GM21381 (cell line): Measurements from ENCODE around the gene DOCK2.
"Not testable (repeated sequence)": the region's sequence is repeated elsewhere in the genome, so short reads cannot be mapped to it uniquely, and the experiment has no call there.

ENCODE experiments used
- ATAC-seq: cut with Tn5 transposase; IDR thresholded peaks from one replicate; pipeline ENCODE4 v1.9.1; 2021; ENCODE audit warnings: mild to moderate bottlenecking, moderate library complexity; ENCODE audit not compliant: unreplicated experiment

Gene DOCK2

DNA sequence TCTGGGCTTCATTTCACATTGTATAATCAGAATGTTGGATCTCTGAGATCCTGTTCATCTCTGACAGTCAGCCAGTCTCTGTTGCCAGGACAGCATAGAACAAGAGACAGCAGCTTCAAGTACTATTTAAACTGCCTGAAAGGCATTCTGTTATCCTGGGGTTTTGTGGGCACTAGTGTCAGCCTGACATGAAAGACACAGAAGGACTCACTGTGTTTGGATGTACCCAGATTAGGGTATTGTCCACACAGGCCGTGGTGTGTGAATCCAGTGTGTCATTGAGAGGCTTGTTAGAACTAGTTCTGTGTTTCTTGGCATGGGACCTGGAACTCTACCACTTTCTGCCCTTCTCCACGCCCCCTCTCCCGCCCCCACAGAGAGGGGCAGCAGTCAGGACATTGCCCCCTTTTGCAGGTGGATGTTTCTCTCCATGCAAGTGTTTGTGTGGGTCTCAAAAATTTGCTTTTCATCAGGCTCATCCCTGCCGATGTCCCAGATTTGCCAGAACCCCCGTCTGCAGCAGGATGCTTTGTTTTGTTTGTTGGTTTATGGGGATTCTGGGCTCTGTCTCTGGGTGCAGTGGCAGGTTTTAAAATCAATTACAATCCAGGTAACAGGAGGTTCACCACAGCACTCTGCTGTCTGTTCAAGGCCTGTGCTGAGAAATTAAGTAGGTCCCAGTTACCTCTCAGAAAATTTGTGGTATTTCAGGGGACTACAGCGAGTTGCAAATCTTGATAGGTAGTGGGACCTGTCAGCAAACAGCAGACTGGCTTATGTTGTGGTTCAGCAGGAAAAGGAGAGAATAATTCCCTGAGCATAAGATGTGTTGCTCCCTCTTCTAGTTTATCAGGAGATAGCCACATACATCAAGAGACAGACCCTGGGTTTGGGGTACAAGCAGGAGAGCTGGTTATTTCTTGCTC, 144.6 kb downstream of the DOCK2 start:
- ATAC-seq, result no peak

DNA sequence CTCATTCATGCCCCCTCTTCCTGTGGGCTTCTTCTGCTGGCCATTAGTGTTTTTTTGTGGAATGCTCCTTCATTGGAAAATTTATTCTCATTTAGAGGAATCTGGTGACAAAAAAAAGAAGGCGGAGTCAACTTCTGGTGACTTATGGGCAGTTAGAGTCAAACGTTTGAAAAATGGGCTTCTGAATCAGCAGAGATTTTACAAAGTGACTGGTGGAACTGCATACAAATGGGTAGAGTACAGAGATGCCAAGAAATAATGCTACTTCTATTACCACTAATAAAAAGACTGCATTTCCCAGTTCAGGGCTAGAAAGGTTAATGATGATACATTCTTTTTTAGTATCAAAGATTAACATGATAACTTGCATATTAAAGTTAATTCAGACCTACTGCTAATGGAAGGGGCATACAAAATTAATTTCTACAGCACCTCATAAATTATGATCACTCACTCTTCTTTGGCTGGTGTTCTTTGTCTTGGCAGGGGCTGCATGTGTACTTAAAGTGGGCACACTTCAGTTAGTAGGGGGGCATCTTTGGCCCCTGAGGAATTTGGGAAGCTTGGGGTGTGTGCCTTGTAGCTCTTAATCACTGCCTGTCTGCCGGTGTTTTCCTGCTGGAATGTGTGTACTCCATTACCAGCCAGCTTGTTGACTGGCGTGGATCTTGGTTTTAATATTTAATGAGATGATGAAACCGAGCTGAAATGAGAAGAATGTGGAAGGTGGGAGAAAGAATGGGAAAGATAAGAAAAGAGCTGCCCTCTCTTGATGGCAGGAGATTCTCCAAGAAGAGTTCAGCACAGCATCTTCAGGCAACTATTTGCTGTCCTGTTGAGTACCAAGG, 148.9 kb downstream of the DOCK2 start:
- ATAC-seq, result no peak

DNA sequence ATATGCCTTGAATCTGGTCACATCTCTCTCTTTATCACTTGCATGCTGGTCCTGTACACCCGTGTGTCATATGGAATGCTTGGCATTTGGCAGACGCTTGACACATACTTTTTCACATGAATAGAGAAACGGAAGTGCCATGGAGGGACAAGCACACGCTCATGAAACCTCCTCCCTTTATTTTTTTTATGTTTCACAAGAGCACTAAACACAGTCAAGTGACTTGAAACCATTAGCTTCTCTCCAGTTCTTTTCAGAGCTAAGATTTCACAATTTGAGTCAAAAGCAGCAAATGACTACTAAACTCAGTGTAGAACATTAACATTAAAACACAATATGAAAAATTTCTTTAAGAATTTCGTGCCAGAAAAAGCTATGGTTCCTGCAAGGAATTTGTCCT, 151.1 kb downstream of the DOCK2 start:
- ATAC-seq, result no peak

DNA sequence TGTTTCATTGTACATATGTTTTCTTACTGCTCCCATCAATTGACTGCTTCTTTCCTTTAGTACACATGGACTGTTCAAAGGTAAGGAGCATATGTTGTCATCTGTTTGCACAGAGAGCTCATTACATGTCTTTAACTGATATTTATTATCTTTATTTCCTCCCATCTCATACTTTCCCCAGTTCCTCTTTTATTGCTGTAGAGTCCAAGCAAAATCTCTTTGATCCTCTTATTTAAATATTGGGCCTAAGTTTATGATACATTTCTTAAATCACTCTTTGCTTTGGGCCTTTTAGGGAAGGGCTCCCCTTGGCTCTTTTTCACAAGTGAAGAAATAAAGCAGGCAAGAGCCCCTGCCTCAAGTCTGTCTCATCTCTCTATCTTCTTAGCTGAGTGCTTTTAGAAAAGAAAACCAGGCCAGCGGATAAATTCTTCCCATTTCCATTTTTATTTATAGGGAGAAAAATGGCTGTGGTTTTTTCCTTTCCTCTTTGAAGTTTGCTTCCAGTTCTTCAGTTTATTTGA, 152.4 kb downstream of the DOCK2 start:
- ATAC-seq, result no peak

GRCh38 chr5:169791251-169791650, 154.2 kb downstream of the DOCK2 start:
- no peak for ATAC-seq

- ATAC-seq, result no peak
Observed at GRCh38 chr5:169795338-169795737, 158.3 kb downstream of the DOCK2 start.

DNA sequence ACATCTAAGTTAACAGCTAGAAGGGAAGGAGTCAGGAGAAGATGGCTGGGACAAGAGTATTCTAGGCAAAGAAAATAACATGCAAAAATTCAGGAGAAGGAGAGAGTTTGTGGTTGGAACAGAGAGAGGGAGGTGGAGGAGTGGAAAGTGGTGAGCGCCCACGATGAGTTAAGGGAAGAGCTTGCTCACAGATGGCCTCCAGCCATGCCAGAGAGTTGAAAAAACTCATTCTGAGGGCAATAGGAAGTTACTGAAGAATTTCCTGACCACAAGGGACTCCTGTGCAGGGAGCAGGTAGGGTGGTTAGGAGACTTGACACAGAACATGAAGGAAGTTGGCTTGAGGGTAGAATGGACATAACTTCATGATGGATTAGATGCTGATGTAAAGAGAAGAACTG, 159.7 kb downstream of the DOCK2 start:
- ATAC-seq, result no peak

- ATAC-seq, result no peak
Observed at GRCh38 chr5:169797577-169797976, 160.5 kb downstream of the DOCK2 start.

DNA sequence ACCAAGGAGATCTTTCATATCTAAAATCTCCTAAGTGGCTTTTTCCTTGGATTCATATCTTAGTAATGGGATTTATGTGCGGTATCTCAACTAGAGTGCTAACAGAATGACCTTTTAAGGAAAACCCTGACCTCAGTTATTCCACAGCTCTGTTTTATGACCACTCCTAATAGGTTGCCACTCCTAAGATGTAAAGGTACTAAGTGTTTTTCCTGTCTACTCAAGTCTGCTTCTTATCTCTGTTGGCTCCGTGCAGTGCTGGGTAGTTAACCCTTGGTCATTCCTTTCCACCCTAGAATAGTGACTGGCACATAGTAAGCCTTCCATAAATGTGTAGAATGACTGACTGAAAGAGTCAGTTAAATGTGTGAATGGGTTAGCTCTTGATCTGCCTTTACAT, 161.4 kb downstream of the DOCK2 start:
- no peak for ATAC-seq

GRCh38 chr5:169798906-169799660, 162.0 kb downstream of the DOCK2 start:
- no peak for ATAC-seq

DNA sequence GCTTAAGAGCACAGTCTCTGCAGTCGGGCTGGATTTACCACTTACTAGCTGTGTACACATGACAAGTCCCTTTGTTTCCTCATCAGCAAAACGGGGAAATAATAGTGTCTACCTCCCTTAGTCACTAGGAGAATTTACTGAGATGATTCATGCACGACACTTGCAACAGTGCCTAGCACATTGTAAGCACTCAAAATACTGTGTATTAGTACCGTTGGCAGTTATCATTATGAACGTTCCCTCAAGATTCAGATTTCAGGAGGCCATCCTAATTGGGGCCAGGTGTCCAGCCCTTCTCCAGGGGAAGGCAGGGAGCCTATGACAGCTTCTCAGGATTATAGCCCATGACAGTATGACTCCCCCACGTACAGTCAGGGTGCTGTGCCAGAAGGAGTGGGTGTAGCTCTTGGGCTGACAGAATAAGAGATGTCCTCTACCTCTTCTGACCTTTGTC, 164.3 kb downstream of the DOCK2 start:
- ATAC-seq, result no peak

- no peak for ATAC-seq
Observed at GRCh38 chr5:169801781-169802180, 164.7 kb downstream of the DOCK2 start.

GRCh38 chr5:169803077-169803981, 166.3 kb downstream of the DOCK2 start:
- no peak for ATAC-seq

- no peak for ATAC-seq
Observed at GRCh38 chr5:169804861-169805260, 167.8 kb downstream of the DOCK2 start.

DNA sequence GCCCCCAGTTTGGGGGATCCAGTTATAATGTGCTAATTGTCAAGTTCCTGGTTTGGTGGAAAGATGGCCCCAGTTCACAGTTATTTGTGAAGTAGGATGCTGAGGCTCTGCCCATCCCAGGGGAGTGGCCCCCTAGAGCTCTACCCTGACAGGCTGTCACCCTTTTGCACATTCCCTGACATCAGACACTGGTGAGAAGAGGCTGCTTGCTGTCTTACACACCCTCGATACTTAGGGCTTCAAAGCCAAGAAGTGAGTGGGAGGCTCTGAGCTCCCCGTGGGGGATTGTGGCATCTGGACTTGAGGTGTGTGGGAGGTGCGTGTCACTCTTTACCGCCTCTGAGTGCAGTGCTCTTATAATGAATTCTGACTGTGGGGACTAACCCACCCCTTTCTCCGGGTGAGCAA, 168.5 kb downstream of the DOCK2 start:
- ATAC-seq, result peak; percentile 82

GRCh38 chr5:169805937-169806700, 169.0 kb downstream of the DOCK2 start:
- ATAC-seq, result peak; percentile 54

DNA sequence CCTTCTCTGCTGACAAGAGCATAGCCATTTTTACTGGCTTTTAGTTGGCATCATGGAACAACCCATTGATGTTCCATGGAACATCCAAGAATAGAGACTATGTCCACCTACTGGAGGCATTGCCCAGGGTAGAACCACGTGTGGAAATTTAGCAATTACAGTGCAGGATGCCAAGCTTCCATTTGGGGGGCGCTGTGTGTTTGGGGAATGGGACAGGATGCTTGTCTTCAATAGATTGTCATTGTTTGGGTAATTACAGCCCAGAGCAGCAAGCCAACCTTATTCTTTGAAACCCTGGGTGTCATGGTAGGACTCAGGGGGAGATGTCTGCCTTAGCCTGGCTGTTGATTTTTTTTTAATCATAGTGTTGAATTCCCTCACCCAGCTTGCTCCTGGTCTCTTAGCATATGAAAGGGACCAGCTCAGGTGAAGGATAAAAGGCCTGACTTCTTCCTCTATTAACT, 171.1 kb downstream of the DOCK2 start:
- ATAC-seq, result no peak

- ATAC-seq, result not testable (repeated sequence)
Observed at GRCh38 chr5:169808880-169809279, 171.8 kb downstream of the DOCK2 start.

- no peak for ATAC-seq
Observed at GRCh38 chr5:169809281-169809680, 172.2 kb downstream of the DOCK2 start.
